ENCODE measurements around the gene SUCO.

SUCO gene

DNA sequence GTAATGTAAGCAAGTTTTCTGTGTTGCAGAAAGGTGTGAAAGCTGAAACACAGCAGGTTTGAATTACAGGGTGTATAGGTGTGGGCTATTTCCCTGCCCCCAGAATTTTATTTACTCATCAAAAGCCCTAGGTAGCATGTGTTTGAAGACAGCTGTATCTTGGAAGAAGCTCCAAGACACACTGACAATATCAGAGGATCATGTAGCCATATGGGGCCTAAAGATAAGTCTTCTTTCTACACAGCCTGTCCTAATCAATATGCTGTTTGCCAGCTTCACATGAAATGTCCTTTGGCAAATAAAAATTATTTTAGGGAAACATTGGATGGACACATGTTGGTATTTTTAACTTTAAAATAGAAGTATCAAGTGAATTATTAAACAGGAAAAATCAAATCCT is 17.5 kb upstream of the SUCO start:
- no peak for DNase-seq (ENCODE audit: low read depth in 2 of 2)

DNA sequence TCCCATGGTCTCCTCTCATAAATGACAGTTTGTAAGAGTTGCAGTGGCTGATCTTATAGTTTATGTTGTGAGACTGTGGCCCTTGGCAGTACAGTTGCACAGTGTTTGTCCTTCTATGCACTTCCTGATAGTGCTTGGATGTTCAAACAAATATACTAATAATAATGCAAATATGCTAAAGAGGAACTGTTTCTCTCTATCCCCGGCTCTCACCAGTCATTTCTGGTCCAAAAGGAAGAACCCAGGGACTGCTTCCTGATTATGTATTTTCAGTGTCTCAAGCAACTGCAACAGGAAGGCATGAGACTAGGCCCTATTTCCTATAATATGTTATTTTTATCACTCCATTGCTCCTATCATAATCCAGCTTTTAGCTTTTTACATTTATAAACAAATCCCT is 17.0 kb upstream of the SUCO start:
- DNase-seq (ENCODE audit: low read depth in 2 of 2): no peak

DNA sequence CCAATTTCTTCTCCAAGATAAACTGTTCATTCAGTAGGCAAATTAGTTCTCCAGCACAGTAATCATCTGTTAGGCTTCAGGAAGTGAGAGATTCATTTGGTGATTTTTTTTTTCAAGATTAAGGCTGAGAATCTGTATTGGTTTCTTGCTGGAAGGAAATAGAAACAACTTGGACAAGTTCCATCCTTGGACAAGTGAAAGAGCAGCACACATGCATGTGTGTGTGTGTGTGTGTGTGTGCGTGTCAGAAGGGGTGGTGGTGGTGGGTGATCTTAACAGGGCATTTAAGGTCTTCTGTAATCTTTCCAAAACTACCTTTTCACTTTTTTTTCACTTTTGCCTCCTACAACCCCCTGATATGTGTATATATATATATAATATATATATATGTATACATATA is 15.9 kb upstream of the SUCO start:
- no peak for DNase-seq (ENCODE audit: low read depth in 2 of 2)

DNA sequence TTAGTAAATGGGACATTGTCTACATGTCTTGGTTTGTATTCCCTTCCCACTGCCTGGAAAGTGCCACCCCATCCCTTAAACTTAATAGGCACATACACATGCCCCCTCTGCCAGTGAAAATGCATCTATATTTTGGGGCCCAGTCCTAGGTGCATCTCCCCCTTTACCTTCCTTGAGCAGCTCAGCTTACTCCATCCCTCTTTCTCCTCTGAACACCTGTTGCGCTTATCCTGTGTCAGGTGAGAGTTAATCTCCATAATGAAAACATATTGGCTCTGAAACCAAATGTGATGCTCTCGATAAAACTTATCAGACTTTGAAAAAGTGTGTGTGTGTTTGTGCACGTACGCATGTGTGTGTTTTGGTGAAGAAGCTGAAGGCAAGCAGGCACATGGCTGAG is 15.4 kb upstream of the SUCO start:
- DNase-seq (ENCODE audit: low read depth in 2 of 2): no peak

DNA sequence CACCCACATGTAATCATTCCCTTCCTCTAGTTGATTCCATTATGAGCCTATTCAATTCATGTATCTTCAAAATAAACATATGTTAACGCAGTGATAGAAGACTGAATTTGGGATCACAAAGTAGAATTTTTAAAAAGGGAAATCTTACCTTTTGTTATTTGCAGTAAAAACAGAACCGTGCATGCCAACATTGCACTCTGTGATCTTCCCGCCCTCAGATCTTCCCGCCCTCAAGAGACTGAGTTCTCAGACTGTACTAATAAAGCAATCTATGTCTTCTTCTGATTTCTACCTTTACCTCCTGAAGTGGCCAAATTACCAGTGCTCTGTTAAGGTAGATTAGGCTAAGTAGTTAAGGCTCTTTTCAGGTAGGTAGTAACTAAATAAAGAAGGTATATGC is 3.6 kb upstream of the SUCO start:
- DNase-seq (ENCODE audit: low read depth in 2 of 2): no peak

DNA sequence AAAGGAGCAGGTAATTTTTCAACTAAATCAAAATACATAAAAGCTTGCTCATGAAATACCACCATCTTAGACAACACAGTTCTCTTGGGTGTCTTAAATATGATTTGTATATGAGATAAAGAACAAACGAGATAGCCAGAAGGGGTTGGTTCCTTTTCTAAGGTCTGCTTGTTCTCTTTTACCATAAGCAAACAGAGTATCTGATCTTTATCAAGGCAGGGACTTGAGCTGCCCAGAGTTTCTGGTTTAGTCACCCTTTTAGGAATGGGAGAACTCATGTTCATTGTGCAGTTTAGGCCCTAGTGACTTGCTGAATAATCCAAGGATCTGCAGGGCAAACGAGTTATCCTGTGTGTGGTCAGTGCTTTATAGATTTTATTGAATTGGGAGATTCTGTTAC is 3.0 kb upstream of the SUCO start:
- DNase-seq (ENCODE audit: low read depth in 2 of 2): no peak

DNA sequence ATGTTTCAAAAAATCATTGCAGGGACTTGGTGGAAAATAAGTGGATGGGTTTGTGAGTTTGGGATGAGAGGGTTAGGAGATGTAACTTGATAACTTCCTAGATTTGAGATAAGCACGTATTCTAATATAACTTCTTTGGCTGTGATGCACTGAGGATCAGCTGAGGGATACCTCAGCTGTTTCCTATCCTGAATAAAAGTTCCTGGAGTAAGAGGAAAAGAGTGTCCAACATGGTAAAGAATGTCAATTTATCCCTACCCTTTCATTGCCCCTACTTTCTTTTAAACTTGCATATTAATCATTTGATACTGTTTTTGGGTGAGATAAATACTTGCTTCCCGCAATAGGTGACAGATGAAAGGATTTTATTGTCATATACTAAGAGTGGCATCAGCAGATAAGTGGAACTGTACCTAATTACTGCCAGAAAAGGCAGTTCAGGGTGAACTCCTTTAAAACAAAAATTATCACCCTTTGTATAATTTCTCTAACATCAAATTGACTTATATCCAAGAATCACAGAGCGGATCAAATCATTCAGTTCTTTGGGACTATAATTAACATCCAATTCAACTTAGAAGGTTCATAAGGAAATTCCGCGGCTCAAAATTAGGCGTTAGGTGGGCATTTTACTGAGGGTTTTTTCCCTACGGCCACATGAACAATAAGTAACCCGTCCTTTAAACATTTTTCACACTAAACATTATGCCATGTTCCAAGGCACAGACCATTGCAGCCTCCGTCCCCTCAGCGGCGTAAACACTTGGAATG is 1.4 kb upstream of the SUCO start:
- no peak for DNase-seq (ENCODE audit: low read depth in 2 of 2)

DNA sequence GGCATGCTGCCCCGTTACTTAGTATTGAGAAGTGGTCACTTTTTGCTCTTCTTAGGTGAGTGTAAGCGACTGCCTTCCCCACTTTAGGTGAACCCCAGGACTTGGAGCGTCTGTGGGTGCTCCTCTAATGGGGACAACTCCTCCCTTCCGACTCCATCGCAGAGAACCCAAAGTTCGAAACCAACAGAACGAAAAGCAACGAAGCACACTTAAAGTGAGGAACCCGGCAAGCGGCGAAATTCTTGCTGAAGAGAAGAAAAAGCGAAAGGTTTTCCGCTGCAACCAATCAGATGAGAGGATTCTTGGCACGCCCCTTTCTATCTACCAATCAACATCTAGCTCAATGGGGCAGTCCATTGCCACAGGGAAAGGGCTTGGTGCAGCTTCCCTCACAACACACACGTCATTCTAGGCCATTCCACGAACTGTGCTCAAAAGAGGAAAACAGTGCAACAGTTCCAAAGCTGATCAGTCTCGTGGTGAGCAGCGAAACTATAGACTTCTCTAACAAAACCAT is 709 bp upstream of the SUCO start:
- peak; percentile 70 to 82 for DNase-seq (ENCODE audit: low read depth in 2 of 2)

DNA sequence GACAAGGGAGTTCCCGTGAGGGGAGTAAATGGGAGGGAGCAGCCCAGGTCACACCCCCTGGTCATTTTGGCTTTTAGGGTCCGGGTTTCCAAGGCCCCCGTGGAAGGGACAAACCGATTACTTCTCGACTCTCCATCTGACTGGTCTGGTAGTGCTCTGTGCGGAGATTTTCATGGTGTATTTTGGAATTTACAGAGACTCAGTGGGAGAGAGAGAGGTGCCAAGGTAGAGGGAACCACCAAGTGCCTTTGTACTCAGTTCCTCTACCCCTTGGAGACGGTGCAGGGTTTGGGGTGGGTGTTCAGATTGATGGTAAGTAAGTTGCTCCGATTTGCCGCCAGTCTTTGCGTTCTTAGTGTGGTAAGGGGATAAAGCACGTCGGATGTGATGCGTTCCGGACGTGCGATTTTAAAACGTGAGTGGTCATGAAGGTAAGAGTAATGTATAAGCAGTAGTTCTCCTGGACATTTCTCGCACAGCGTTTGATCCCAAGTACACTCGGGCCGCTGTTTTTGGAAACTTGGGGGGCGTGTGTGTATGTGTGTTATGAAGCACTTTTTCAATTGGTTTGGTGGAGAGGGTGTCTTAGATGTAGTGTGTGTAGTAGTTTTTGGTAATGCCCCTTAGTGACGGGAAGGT is 682 bp downstream of the SUCO start:
- DNase-seq (ENCODE audit: low read depth in 2 of 2): peak in 1 of 2 donors; percentile 3

DNA sequence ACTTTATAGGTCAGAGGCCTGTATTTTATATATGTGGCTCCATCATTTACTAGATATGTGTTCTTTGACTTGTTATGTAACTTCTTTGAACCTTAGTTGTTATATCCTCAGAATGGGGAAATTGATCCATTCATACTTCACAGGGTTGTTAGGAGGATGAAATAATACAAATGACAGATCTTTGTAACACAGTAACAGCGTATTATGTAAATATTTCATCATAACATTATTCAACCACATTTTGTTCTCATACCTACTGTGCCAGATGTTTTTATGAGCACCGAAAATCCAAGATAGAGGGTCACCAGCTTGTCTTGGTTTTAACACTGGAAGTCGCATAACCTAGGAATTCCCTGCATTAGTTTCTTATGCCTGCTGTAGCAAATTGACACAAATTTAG is 3.3 kb downstream of the SUCO start:
- DNase-seq (ENCODE audit: low read depth in 2 of 2): no peak

DNA sequence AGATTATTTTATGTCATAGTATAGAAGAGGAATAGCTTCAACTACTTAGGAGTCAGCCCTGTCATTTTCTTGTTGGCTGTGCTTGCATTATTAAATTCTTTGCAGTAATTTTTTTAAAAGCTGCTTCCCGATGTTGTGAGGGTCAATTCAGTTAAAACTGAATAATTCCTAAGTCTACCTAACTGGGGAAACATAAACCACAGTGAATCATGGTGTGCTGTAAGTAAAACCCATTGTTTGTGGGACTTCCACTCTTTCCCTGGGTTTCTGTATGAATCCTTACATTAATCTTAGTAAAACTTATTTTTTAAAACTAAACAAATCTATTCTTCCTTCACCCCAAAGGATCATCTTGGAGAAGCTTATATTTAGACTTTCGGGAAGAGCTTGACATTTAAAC is 4.4 kb downstream of the SUCO start:
- DNase-seq (ENCODE audit: low read depth in 2 of 2): no peak

DNA sequence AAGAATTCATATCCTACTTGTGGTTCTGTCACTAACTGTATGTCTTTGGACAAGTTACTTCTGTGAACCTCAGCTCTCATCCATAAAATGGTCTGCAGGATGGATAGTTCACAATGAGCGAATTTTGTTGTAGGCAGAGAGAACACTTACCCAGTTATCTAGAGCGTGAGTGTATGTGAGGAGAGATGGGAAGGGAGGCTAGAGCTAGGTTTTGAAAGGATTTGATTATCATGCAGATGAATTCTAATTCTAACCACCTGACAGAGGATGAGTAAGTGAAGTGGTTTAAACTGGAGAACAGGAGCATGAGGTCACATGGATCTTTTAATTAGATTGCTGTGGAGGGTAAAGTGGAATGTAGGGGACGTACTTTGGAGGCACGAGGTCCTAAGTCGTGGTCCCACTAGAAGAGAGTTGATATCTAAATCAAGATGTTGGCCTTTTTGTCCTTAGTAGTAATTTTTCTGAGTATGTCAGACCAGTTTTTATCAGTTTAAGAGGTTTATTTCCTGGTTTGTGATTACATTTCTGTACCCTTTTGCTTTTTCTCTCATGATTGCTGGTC is 5.0 kb downstream of the SUCO start:
- DNase-seq (ENCODE audit: low read depth in 2 of 2): no peak

DNA sequence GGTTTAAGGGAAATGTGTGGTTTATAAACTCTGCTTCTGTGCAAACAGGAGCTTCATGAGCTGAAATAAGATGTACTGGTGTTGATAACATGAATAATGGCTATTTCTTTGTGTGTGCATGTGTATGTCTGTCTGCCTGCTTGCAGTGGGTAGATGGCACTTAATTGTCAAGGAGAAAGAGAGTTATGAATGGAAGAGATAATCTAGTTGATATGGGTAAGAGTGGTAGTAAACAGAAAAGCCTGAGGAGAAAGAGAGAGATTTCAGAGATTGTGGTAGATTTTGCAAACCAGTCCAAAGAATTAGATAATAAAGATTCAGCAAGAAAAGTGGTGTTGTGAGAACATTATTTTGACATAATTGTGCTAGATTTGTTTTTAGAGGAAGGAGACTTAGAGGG is 7.7 kb downstream of the SUCO start:
- DNase-seq (ENCODE audit: low read depth in 2 of 2): no peak

DNA sequence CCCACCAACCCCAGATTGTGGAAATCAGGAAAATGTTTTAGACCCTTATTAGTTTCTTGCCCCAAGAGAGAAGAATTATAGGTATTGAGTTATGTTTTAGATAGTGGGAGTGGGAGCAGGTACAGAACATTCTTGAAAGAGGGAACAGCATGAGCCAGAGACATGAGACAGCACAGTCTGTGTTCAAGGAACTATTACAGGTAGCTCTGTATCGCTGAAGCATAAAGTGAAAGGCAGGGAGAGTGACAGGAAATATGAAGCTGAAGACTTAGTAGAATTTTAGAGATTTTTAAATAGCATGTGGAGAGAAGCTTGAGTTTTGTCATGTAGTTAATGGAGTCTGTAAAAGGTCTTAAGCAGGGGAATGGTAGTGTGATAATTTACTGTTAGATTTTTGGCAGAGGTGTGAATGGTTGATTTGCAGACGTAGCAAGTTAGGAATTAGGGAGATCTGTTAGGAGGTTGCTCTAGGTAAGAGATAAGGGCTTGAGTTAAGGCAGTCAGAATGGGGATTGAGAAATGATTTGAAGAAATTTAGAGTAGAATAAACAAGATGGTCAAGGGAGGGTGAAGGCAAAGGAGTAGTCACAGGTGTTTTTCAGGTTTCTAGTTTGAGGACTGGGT is 11.6 kb downstream of the SUCO start:
- no peak for DNase-seq (ENCODE audit: low read depth in 2 of 2)

DNA sequence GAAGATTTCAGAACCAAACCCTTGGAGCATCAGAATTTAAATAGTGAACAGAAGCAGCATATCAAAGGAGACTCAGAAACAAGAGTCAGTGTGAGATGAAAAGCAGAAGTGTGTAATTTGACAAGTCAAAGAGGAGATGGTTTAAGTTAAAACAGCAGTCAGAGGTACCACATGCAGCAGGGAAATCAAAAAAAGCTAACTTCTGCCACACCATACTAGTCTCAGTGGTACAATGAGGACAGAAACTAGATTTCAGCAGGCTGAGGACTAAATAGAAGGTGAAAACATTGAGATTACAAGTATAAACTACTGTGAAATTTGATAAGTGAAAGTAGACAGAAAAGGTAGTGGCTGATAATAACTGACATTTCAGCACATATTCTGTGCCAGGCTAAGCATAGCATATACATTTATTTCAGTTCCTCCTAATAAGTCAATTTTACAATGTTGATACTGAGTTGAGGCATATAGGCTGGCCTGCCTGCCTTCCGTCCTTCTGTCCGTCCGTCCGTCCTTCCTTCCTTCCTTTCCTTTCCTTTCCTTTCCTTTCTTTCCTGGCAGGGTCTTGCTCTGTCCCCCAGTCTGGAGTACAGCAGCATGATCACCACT is 12.6 kb downstream of the SUCO start:
- DNase-seq (ENCODE audit: low read depth in 2 of 2): no peak

DNA sequence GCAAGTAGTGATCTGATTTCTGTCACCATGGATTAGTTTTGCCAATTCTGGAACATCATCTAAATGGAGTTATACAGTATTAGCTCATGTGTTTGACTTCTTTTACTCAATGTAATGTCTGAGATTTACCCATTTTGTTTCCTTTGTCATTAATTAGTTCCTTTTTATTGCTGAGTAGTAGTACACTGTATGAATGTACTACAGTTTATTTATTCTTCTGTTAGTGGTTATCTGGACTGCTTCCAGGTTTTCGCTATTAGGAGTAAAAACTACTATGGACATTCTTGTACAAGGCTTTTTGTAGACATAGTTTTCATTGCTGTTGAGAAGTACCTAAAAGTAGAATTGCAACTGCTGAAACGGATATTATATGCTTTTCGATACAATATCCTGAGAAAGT is 14.1 kb downstream of the SUCO start:
- no peak for DNase-seq (ENCODE audit: low read depth in 2 of 2)

DNA sequence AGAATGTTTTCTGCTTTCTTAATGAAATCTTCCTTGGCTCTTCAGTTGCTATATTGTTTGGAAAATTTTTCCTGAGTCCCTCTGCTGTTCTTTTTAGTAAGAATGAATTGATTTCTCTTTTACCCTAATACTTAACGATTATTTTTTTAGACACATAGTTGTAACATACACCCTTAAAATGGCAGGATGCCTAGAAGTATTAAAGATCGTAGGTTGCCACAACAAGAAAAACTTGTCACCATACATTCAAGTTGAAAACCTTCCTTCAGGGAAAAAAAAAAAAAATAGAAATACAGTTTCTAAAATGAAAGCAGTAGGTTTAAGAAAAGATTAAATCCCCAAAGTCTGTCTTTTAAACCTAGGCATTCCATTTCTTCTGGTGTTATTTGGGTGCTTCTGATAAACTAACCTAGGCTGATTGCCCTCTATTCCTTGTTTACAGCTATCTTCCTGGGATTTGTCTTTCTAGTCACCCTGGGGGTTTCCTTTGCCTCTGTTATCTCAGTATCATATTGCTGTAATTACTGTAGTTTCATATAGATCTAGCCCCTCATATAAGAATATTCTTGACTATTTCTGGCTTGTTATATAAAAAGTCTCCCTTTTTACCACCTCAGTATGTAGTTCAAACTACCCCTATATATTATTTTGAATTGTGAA is 16.8 kb downstream of the SUCO start:
- no peak for DNase-seq (ENCODE audit: low read depth in 2 of 2)

DNA sequence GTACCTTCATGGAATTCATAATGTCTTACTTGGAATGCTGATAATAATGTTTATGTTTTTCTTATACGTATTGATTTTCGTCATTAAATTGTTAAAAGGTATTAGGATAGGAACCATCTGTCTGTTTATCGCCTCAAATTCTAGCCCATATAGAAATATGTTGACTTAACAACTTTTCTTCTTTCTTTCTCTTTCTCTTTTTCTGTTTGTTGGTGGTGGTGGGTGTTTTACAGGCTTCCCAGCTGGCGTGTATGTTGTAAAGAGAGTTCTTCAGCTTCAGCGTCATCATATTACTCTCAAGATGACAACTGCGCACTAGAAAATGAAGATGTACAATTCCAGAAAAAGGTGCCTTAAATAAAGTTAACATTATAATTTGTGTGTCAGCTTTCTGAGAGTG is 18.3 kb downstream of the SUCO start:
- DNase-seq (ENCODE audit: low read depth in 2 of 2): no peak

DNA sequence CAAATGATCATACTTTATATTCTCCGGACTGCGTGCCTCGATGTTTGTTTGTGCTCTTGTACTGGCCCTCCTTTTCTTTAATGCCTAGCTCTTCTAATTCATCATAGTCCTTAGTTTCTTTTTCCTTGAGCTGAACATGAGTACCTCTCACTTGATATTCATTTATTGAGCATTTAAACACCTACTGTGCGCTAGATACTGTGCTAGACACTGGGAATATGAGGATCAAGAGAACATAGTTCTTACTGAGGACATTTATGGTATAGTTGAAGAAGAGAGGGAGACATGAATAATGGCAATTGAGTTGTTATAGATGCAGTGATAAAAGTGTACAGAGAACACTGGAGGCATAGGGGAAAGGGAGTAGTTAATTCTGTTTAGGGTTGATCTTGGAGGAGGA is 22.0 kb downstream of the SUCO start:
- no peak for DNase-seq (ENCODE audit: low read depth in 2 of 2)

DNA sequence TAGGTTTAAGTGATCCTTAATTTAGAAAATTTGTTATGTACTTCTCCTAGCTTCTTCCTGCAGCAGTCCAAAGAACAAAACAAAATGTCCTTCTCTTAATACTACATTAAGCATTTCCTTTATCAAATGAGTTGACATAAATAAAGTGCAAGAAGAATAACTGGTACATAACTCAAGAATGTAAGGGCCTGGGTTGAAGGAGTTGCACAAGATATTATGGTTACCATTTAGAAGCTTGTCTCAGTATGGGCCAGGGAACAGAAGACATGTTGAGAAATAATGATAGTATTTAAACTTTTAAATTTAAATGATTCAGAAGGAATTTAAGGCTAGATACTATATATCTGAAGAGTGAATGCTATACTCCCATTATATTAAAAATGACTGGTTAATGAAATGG is 23.5 kb downstream of the SUCO start:
- DNase-seq (ENCODE audit: low read depth in 2 of 2): no peak

DNA sequence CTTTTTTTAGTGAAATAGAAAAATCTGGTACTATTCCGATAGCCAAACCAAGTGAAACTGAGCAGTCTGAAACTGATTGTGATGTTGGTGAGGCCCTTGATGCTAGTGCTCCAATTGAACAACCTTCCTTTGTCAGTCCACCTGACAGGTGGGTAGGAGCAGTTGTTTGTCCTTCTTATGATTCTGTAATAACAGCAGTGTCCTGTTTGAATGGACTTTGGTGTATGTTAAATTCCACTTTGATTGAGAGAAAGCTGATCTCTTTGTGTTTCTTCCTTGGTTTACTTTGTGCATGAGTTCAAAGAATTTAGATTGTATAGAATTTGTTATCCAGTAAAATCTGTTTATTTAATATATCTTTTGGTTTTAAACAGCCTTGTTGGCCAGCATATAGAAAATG is 24.3 kb downstream of the SUCO start:
- no peak for DNase-seq (ENCODE audit: low read depth in 2 of 2)
